ENCODE measurements around the gene CHRNA1. TPM values are rescaled to one million over a fixed set of nuclear protein-coding genes. Genes with fewer than 3 reads are reported as not detected.

The CHRNA1 gene
- total RNA-seq, 2 experiments from 2014 or later = not detected

DNA sequence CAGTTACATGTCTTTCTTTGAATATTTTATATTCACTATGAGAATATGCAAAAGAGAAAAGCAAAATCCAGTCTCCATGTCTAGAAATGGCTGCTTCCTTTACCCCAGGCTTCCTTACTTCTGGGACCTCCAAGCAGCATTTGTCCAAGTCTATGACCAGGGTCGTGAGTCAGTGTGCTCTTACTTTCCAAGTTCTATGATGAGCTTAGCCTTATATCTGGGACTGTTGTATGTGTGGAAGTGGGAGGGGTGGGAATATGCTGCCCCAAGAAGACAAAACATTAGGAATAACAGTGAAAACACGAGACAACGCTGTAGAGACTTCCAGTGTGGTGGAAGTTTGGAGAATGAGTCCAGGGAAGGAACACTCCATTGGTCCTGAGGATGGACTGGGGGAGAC, 21.2 kb upstream of the CHRNA1 start:
- CTCF ChIA-PET = no interaction called here

DNA sequence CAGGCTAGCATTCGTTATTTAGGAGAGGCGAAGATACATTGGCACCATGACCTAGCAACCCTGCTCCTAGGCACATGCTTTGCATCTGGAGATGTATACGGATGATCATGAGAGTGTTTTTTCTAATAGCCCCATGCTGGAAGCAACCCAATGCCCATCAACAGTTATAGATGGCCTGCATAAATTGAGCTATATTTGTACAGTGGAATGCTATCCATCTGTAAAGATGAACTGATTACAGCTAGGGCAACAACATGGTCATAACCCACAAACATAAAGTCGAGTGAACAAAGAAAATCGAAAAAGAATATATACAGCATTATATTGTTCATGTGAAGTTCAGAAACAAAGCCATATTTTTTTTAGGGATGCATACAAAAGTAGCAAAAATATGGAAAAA, 20.6 kb upstream of the CHRNA1 start:
- ChIA-PET CTCF (no interaction called here), POLR2A (no interaction called here)

More for the DNA sequence above, 21.2 kb upstream of the CHRNA1 start:
- POLR2A ChIA-PET = no interaction called here

DNA sequence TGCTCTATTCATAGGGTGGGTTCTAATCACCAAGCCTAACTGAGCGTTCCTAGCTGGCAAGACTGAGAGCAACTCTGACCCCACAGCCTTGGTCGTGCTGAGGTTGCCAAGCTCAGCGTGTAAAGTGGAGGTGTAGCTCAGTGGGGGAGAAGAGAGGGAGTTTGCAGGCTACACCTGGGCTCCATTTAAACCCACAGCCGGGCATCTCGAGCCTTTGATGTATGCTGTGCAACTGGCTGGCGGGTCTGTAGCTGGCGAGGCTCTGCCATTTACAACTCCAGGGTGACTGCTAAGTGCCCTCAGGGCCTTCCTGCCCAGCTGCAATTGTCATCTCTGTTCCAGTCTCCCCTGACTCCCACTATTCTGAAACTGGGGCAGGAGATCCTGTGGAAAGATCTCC, 20.0 kb upstream of the CHRNA1 start:
- CTCF ChIA-PET = no interaction called here
- POLR2A ChIA-PET = no interaction called here

DNA sequence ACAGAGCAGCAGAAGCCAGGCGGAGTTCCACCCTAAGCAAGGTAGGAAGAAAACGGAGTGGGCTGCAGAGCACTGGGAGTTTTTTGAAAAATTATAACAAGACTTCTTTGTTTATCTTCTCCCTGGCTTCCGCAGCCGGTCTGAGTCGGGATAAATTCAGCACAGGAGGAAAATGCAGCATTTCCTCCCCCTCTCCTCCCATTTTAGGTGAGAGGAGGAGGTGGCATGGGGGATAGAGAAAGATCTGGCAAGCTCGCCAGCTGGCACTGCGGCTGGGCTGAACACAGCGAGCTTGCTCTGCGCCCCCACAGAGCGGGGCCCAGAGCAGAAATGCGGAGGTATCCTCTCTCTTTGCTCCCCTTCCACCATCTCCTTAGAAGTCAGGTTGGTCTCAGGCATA, 17.7 kb upstream of the CHRNA1 start:
- POLR2A ChIA-PET = no interaction called here
- CTCF ChIA-PET = no interaction called here

DNA sequence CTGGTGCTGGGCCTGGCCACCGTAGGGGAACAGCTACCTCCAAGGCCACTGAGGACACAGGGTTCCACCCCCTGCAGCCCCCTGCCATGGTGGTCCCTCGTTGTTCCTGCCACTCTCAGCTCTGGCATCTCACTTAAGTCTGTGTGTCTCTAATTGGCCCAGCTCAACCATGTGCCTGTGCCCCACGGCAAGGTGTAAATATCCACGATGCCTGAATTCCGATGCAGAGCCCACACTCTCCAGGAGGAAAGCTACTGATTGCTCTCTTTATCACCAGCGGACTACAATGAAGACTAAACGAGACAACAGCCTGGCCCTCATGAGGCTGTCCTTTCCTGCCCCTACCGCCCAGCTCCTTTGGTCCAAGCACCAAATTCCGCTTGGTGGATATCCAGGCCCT, 17.0 kb upstream of the CHRNA1 start:
- ChIA-PET CTCF (interaction anchor here (0.6 to 0.7 kb wide), 3 partner anchors 9 to 29 kb away, joined by 3 to 4 read pairs (median 4); no protein-coding TSS in a partner anchor), POLR2A (no interaction called here)

DNA sequence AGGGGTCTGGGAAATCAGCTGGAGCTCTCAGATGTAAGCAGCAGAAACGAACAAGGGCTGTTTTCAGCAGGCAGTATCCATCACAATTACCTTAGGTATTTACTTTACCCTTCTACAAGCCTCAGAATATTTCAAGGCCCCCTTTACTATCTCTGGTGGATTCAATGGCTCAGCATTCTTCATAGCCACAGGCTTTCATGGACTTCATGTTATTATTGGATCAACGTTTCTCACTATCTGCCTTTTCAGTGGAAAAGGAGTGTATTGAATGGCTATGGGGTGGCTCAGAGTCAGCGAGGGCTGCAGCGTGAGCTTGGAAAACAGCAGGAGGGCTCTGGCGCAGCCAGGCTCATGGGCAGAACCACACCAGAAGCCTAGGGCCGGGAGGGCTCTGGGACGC, 16.6 kb upstream of the CHRNA1 start:
- ChIA-PET CTCF (interaction anchor here (0.6 to 0.7 kb wide), 3 partner anchors 9 to 28 kb away, joined by 3 to 4 read pairs (median 4); no protein-coding TSS in a partner anchor), POLR2A (no interaction called here)

DNA sequence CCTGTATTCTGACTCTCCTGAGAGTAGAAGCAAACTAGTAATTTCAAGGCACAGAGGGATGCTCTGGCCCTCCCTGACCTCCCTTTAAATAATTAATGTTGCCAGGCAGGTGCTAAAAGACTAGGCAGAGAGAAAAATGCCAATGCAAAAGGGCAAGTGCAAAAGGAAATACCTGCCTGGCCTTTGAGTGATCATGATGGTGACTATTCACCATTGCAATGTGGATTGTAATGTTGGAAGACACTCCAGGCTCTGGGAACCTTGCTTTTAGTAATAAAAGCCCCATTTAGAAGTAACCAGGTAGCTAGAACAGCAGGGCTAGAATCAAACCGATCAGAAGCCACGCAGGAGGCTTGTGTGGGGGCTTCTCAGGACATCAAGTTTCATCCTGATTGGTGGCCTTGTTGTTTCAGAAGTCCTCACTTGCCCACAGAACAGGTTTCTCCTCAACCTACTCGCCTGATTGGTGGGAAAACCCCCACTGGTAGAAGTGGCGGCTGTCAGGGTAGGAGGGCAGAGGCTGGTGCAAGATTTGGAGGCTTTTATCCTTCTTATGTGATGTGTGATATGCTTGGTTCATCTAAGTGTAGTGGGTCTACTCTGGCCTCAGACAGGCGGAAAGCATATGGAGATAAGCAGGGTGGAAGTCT, 16.0 kb upstream of the CHRNA1 start:
- ChIA-PET CTCF (interaction anchor here (0.6 to 0.7 kb wide), 3 partner anchors 17 to 72 kb away, joined by 3 to 4 read pairs (median 4); no protein-coding TSS in a partner anchor), POLR2A (no interaction called here)

DNA sequence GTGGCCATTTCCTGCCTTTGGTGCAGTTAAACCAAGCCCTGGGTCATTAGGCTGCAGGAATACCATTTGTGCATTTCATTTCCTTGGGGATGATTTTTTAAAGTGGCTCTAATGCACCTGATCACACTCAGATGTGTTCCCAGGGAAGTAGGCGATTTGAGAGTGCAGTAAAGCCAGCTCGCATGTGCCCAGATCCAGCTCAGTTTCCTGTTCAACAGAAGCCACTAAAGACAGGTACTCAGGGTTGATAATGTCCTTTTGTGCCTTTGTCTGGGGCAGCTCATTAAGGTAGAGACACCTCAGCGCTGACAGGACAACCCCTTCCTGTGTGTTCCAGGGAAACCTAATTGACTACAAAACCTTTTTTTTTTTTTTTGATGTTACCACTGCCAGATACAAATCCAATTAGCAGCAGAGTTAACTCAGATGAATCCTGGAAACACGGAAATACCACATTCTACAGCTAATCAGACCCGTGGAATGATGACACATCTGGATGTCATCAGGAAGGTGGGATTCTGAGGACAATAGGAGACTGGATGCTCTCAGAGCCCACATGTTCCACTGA, 15.2 kb upstream of the CHRNA1 start:
- CTCF ChIA-PET = interaction anchor here (0.7 to 1.0 kb wide), 2 partner anchors 30 to 71 kb away, joined by 3 read pairs; no protein-coding TSS in a partner anchor
- POLR2A ChIA-PET = no interaction called here

DNA sequence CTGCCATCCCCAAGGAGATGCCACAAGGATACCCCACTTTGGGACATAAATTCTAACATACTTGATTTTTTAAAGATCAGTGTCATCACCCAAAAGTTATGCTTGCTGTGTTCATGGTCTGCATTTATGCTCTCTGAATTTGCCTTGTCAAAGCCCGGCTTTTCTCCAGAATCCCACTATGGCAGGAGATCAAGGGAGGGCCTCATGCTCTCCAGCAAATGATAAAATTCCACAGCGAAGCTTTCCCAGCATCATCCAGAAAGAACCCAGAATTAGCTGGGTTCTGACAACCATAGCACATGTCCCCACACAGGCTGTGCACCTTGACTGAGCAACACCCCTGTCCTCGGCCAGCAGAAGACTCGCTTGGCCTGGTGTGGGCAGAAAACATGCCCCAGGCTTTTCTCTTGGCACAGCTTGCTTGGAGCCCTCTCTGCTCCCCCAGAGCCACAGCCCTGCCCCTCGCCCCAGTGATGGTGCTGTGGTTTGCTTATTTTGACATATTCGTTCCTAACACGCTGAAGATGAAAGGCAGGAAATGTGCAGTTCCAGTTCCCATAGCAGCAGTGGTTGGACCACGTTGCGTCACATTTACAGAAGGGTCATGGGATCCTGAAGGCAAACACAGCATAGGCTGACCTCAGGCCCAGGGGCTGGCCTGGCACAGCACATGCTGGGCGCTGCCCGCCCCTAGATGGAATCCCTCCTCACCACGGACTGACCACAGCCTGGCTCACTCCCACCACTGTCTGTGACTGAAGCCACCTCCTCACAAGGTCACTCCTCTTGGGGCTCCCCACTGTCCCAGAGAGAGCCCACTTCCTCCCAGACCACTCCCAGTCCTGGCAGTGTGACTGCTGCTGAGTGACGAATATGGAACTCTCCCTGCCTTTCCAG, 14.1 kb upstream of the CHRNA1 start:
- ChIA-PET CTCF (interaction anchor here (0.6 kb wide), 1 partner anchor 23 kb away, joined by 4 read pairs; no protein-coding TSS in a partner anchor), POLR2A (no interaction called here)

DNA sequence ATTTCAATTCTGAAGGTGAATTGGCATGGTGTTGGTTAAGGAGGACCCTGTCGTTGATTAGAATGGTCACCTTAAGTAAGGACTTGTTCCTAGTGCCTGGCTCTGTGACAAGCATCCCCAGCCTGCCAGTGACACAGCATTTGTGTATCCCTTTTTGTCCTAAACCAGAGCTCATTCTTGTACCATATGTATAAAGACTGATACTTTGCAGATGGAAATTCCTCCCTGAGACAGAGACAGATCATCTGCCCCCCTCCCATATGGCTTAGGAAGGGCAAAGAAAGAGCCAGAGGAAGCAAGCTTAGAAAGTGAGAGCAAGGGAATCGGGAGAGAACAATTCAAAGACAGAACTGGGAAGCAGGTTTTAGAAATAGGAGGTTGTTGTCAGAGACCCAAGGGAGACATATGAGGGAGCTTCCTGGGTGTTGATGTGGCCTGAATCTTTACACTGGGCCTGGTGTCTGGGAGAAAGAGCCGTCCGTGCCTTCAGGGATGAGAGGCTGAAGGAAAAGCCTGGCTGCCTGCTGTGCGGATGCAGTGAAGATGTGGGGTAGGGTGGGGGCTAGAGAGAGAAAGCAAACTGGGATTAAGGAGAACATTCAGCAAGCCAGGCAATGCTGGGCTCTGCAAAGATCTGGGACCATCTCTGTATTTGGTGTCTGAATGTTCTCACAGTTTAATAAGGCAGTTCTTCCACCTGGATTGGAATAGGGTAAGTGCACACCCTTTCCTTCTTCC, 13.2 kb upstream of the CHRNA1 start:
- POLR2A ChIA-PET = no interaction called here
- CTCF ChIA-PET = interaction anchor here (0.6 to 2.2 kb wide), 2 partner anchors 23 to 28 kb away, joined by 4 to 7 read pairs; no protein-coding TSS in a partner anchor

DNA sequence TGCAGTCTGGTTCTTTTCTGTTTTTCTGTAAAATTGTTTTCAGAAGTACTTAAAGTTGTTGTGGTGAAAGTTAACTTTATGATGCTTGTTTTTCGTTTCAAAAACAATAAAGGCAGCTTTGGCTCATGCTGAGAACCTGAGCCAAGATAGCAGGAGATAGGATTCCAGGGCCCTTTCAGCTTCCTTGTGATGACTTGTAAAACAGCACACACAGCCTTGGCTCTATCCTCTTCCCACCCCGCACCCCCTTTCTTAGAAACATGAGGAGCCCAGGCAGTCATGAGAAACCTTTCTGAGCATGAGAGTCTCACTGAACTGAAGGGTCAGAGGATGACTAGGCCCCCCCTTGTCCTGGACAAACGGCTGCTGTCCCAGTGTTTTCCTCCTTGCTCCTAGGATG, 12.4 kb upstream of the CHRNA1 start:
- POLR2A ChIA-PET = no interaction called here
- CTCF ChIA-PET = interaction anchor here (0.7 to 2.2 kb wide), 2 partner anchors 27 to 41 kb away, joined by 3 to 7 read pairs; no protein-coding TSS in a partner anchor

DNA sequence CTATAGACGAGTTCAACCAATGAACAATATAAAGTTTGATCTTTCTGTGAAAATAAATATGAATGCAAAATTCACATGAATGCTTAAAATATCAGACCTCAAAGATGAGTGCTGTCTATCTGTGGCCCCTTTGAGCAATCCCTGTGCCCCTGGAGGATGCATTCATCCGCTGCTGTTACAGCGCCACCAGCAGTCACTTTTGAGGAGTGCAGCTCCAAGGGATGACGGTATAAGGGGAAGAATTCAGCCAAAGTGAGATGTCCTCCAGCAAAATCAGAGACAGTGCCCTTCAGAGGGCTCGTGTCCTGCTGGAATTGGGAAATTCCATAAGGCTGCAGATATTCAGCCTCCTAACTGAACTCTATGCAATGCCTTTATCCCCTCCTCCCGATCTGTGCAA, 12.0 kb upstream of the CHRNA1 start:
- ChIA-PET CTCF (interaction anchor here (0.7 to 2.2 kb wide), 5 partner anchors 18 to 79 kb away, joined by 3 to 7 read pairs (median 3); no protein-coding TSS in a partner anchor), POLR2A (no interaction called here)

DNA sequence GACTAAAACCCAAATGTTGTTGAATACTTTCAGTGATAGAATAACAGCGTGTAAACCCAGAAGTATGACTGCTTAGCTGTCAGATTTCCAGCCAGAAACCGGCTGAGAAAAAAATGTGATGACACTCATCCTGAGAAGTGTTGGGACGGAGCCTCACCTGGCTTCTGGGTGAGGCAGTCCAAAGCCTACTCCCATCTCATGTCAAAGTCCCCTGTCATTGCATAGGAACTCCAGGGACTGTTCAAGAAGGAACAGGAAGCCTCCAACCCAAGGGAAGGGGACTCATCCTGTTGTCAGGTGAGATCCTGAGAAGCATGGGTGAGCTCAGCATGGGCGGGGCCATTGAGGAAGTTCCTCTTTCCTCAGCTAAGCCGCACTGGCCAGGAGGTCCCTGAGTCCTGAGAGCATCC, 11.3 kb upstream of the CHRNA1 start:
- ChIA-PET CTCF (interaction anchor here (0.7 to 2.2 kb wide), 5 partner anchors 10 to 78 kb away, joined by 3 to 7 read pairs (median 3); no protein-coding TSS in a partner anchor), POLR2A (no interaction called here)

DNA sequence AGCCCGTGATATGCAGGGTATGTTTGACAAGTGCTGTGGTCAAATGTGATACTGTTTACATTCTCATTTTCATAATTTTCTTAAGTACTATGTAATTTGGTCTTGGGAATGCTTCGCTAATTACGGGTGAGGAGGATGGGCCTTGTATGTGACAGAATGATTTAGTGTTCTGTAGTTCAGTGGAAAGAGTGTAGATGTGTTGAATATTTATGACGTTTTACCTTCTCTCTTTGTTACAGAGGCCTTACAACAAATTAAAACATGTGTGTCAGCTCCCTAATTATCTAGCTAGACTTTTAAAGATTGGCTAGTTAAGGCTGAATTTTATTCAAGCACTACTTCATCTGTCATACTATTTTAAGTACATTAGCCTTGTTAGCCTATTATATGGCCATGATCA, 10.6 kb upstream of the CHRNA1 start:
- POLR2A ChIA-PET = no interaction called here
- CTCF ChIA-PET = interaction anchor here (0.7 to 1.5 kb wide), 2 partner anchors 9 to 20 kb away, joined by 3 to 4 read pairs; no protein-coding TSS in a partner anchor

DNA sequence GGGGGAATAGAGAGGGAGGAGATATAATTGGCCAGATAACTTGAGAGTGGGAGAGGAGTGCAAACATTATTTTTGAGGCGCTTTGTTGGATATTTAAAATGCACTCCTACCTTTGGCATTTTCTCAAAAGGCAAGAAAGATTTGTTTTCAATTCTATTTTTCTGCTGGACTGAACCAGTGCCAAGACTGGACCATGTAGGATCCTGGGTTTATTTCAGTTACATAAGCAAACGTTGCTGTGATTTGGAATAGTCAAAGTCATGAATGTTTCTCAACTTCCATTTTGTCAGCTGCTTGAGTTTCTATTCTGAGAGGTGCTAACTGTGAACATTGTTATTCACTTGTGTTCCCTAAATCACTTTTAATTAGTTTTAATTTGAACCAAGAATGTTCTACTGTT, 8.9 kb upstream of the CHRNA1 start:
- ChIA-PET POLR2A (interaction anchor here (0.5 kb wide), 1 partner anchor 20 kb away, joined by 3 read pairs; no protein-coding TSS in a partner anchor), CTCF (no interaction called here)

DNA sequence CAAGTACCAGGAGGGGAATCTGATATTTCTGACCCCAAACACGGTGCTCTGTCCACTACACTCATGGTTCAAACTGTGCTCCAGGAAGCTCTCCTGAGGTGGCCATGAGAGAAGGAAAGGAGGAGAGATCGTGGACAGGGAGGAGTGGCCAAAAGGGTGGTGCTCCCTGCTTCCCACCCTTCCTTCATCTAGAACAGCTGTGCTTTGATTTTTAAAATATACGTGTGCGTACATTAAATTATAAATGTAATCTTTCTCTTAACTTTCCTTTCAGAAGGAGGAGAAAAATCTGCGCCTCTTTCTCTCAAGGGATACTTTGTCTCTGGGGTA, 8.2 kb upstream of the CHRNA1 start:
- ChIA-PET CTCF (interaction anchor here (0.6 to 1.8 kb wide), 5 partner anchors 9 to 236 kb away, joined by 3 to 5 read pairs (median 3); no protein-coding TSS in a partner anchor), POLR2A (no interaction called here)

DNA sequence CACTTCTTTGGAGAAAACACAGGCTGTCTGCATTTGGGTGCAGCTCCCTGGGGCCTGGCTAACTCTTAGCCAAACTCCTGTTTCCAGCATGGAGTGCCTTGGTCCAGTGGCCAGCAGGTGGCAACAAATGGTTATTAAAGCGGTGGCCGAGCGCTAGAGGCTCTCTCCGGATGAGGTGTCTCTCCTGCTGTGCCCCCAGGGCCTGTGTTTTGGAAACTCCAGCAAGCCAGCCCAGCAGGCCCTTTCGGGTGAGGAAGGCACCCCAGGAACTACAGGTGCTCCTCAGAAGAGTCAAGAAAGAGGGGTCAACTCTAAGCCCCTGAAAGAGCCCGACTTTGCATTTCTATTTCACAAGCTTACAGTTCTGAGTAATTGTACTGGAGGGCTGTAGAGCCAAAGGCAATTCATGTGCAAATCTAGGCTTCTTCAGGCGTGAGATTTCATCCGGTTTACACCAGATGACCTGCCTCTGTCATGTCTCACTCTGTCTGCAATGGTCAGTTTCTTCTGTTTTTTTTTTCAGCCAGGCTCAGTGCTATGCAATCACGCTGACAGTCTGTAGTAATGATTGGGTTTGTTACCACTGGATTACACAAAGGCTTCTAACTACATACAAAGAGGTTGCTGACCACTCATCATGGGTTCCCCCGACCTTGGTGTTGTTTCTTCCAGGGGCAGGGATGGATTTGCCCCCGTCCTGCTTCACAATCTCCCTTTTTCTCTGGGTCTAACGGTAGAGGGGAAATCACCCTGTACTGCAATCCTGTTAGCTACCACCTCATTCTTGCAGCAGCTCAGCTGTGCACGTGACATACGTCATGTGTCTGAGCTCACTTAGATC, 7.6 kb upstream of the CHRNA1 start:
- POLR2A ChIA-PET = interaction anchor here (0.5 kb wide), 1 partner anchor 168 kb away, joined by 3 read pairs; no protein-coding TSS in a partner anchor

DNA sequence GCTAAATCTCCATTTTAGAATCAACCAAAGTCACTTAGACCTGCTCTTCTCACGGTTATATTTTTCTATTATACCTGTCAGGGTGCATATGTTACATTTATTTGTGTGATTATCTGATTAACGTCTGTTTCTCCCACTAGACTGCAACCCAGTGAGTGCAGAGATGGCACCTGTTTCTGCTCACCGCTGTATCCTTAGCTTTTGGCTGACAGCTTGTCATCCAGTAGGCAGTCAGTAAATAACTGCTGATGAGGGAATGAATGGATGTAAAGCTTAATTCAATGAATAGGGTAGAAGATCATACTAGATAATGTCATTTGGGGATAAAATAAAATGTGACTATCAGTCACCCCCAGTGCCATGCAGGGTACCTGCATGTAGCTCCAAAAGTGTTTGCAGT, 6.9 kb upstream of the CHRNA1 start:
- CTCF ChIA-PET = interaction anchor here (0.6 to 1.8 kb wide), 10 partner anchors 13 to 224 kb away, joined by 3 to 5 read pairs (median 4); no protein-coding TSS in a partner anchor

More for the DNA sequence above, 7.6 kb upstream of the CHRNA1 start:
- CTCF ChIA-PET = interaction anchor here (0.6 to 1.8 kb wide), 13 partner anchors 9 to 236 kb away, joined by 3 to 5 read pairs (median 3); no protein-coding TSS in a partner anchor

More for the DNA sequence above, 6.9 kb upstream of the CHRNA1 start:
- POLR2A ChIA-PET = interaction anchor here (0.5 kb wide), 1 partner anchor 168 kb away, joined by 3 read pairs; no protein-coding TSS in a partner anchor

All from activated CD8-positive, alpha-beta memory T cell treated with anti-CD3 and anti-CD28 coated beads for 36 hours (primary cell).